ENCODE data around the gene DGKG.

DGKG gene

GRCh38 chr3:186200726-186201125, 161.3 kb downstream of the DGKG start:
- DNase-seq = no peak

- no peak for DNase-seq
Measured at GRCh38 chr3:186198442-186198841, 163.6 kb downstream of the DGKG start.

GRCh38 chr3:186194451-186194811, 167.6 kb downstream of the DGKG start:
- DNase-seq = no peak

GRCh38 chr3:186193534-186194450, 168.2 kb downstream of the DGKG start:
- DNase-seq = no peak

- DNase-seq = no peak
Measured at GRCh38 chr3:186192823-186193222, 169.2 kb downstream of the DGKG start.

GRCh38 chr3:186189492-186189891, 172.5 kb downstream of the DGKG start:
- DNase-seq = no peak

GRCh38 chr3:186187401-186188275, 174.4 kb downstream of the DGKG start:
- no peak for DNase-seq

- no peak for DNase-seq
Measured at GRCh38 chr3:186185194-186185787, 176.7 kb downstream of the DGKG start.

GRCh38 chr3:186184021-186184420, 178.0 kb downstream of the DGKG start:
- no peak for DNase-seq

GRCh38 chr3:186182850-186183249, 179.2 kb downstream of the DGKG start:
- DNase-seq = no peak

GRCh38 chr3:186181901-186182300, 180.1 kb downstream of the DGKG start:
- DNase-seq = no peak

GRCh38 chr3:186180891-186181481, 181.0 kb downstream of the DGKG start:
- DNase-seq = no peak

GRCh38 chr3:186180151-186180550, 181.9 kb downstream of the DGKG start:
- DNase-seq = no peak

- DNase-seq = no peak
Measured at GRCh38 chr3:186178412-186178811, 183.6 kb downstream of the DGKG start.

- DNase-seq = no peak
Measured at GRCh38 chr3:186176373-186176990, 185.6 kb downstream of the DGKG start.

- DNase-seq = no peak
Measured at GRCh38 chr3:186173224-186173815, 188.7 kb downstream of the DGKG start.

GRCh38 chr3:186172353-186172752, 189.7 kb downstream of the DGKG start:
- no peak for DNase-seq

GRCh38 chr3:186171521-186171920, 190.5 kb downstream of the DGKG start:
- DNase-seq = no peak

GRCh38 chr3:186170516-186170915, 191.5 kb downstream of the DGKG start:
- no peak for DNase-seq

GRCh38 chr3:186169379-186169778, 192.7 kb downstream of the DGKG start:
- DNase-seq = no peak

- DNase-seq = no peak
Measured at GRCh38 chr3:186168976-186169375, 193.1 kb downstream of the DGKG start.

All from DMS 273 treated with DMSO at 0.1 percent for 48 hours (cell line).